Endothelial cell of umbilical vein (primary cell): ENCODE data around the gene MYLK. TPM values are rescaled to one million over a fixed set of nuclear protein-coding genes. Genes with fewer than 3 reads are reported as not detected.

Experiments used
- BruUV-seq: library from RNA; stranded (reverse); fragments of 400-500 nt; replicated peaks from 2 replicates; lab custom pipeline; 2021; lab: Mats Ljungman, UMichigan
- CTCF ChIA-PET: fragments of 300-600, 350-600 bp; sonication (Branson Sonifier 250); formaldehyde crosslinking; loops from one replicate; lab custom pipeline; 2021; ENCODE audit warnings: antibody characterized with exemption, inconsistent platforms; lab: Charles Lee
- POLR2A ChIA-PET: fragments of 300-600, 350-600 bp; sonication (Branson Sonifier 250); formaldehyde crosslinking; loops from one replicate; lab custom pipeline; 2021; ENCODE audit warnings: antibody characterized with exemption, inconsistent platforms; lab: Charles Lee
- DNase-seq: peaks from one replicate; pipeline ENCODE4 v3.0.0-alpha.2; 2011; ENCODE audit warnings: low read depth, low spot score
- FAIRE-seq: peaks from 2 replicates; lab custom pipeline; 2011; peaks lifted over from hg19 to GRCh38; lab: Jason Lieb, UNC
- H2AFZ ChIP-seq: 2 replicates; pipeline ENCODE4 v1.6.0; 2012; ENCODE audit warnings: low read depth, low read length, control low read depth, inconsistent platforms
- H3K27ac ChIP-seq: 2 replicates; pipeline ENCODE4 v1.5.1; 2011; ENCODE audit warnings: low read depth, mild to moderate bottlenecking, control low read depth, low read length, moderate library complexity; ENCODE audit not compliant: insufficient read depth
- H3K27me3 ChIP-seq, 2 experiments: 2 replicates each; pipeline versions ENCODE4 v1.6.0 to v1.6.1; 2011; ENCODE audit warnings: low read length in 2 of 2, mixed read lengths in 1 of 2; ENCODE audit not compliant: control insufficient read depth in 2 of 2, insufficient read depth in 2 of 2
- H3K36me3 ChIP-seq, 2 experiments: 2 replicates in 1 of 2; 3 replicates in 1 of 2; pipeline ENCODE4 v1.5.1; 2011; ENCODE audit warnings: low read length in 2 of 2, mild to moderate bottlenecking in 1 of 2, moderate library complexity in 1 of 2; ENCODE audit not compliant: control insufficient read depth in 2 of 2, insufficient read depth in 2 of 2; ENCODE audit errors: extremely low read depth in 1 of 2
- H3K4me1 ChIP-seq: 3 replicates; pipeline ENCODE4 v1.5.1; 2011; ENCODE audit warnings: mild to moderate bottlenecking, low read length; ENCODE audit not compliant: control insufficient read depth, insufficient read depth; ENCODE audit errors: extremely low read depth
- H3K4me2 ChIP-seq: 2 replicates; pipeline ENCODE4 v1.6.1; 2011; ENCODE audit warnings: low read length, control low read depth, mixed read lengths; ENCODE audit not compliant: insufficient read depth
- H3K4me3 ChIP-seq, 3 experiments: fragments of 200-600 bp in 1 of 3; sonication (generic), shearing (Covaris generic) in 1 of 3; replicated peaks in 1 of 3; 2 replicates each; pipeline ENCODE4 v1.5.1; 2011 to 2016; ENCODE audit warnings: control low read depth in 3 of 3, low read length in 3 of 3, mild to moderate bottlenecking in 2 of 3, inconsistent platforms in 1 of 3, low read depth in 1 of 3, moderate library complexity in 1 of 3; ENCODE audit not compliant: insufficient read depth in 1 of 3
- H3K79me2 ChIP-seq: 2 replicates; pipeline ENCODE4 v1.6.0; 2012; ENCODE audit warnings: low read length, inconsistent platforms; ENCODE audit not compliant: control insufficient read depth, insufficient read depth
- H3K9ac ChIP-seq: replicated peaks from 2 replicates; pipeline ENCODE3; 2011; ENCODE audit warnings: low read length, control low read depth; ENCODE audit not compliant: insufficient read depth; ENCODE audit errors: extremely low read depth
- H3K9me1 ChIP-seq: replicated peaks from 3 replicates; pipeline ENCODE4 v1.6.0; 2011; ENCODE audit warnings: mild to moderate bottlenecking, low read length; ENCODE audit not compliant: control insufficient read depth, insufficient read depth; ENCODE audit errors: extremely low read depth
- H3K9me3 ChIP-seq: replicated peaks from 2 replicates; pipeline ENCODE4 v1.5.1; 2012; ENCODE audit warnings: low read length, inconsistent platforms; ENCODE audit not compliant: control insufficient read depth, insufficient read depth
- H4K20me1 ChIP-seq: replicated peaks from 2 replicates; pipeline ENCODE3; 2011; ENCODE audit warnings: mild to moderate bottlenecking, low read length; ENCODE audit not compliant: control insufficient read depth, insufficient read depth; ENCODE audit errors: extremely low read depth
- EZH2 ChIP-seq: IDR thresholded peaks from 2 replicates; pipeline ENCODE4 v1.6.1; 2012; ENCODE audit warnings: borderline replicate concordance, low read depth, mild to moderate bottlenecking, moderate library complexity, low read length, inconsistent platforms; ENCODE audit not compliant: severe bottlenecking
- FOS ChIP-seq: IDR thresholded peaks from 2 replicates; pipeline ENCODE4 v1.6.1; 2011; ENCODE audit warnings: mild to moderate bottlenecking, low read length, moderate library complexity, borderline replicate concordance; ENCODE audit not compliant: insufficient read depth
- GATA2 ChIP-seq: IDR thresholded peaks from 2 replicates; pipeline ENCODE4 v1.7.0; 2011; ENCODE audit warnings: low read depth, mild to moderate bottlenecking, moderate library complexity, mixed read lengths, low read length; ENCODE audit not compliant: insufficient read length, insufficient read depth
- JUN ChIP-seq: IDR thresholded peaks from 2 replicates; pipeline ENCODE4 v1.6.1; 2011; ENCODE audit warnings: borderline replicate concordance, low read depth; ENCODE audit not compliant: insufficient read length, insufficient read depth
- MYC ChIP-seq: IDR thresholded peaks from one replicate; pipeline ENCODE4 v1.6.1; 2011; ENCODE audit warnings: mild to moderate bottlenecking, low read depth, low read length
- POLR2A ChIP-seq: IDR thresholded peaks from 2 replicates; pipeline ENCODE4 v1.6.1; 2012; ENCODE audit warnings: low read depth, mild to moderate bottlenecking, control low read depth, low read length
- POLR2AphosphoS5 ChIP-seq: IDR thresholded peaks from 2 replicates; pipeline ENCODE4 v1.6.1; 2012; ENCODE audit warnings: low read depth, mild to moderate bottlenecking, control low read depth, low read length, moderate library complexity; ENCODE audit not compliant: insufficient read depth
- dilution Hi-C: fragments of 300-500 bp; cut with MboI; formaldehyde crosslinking; loops from one replicate; pipeline ENCODE4 v1.15.0; 2019; ENCODE audit warnings: low sequenced_read_pairs; ENCODE audit not compliant: extremely low pct_ligation_motif_present
- intact Hi-C: fragments of 100-400 bp; cut with micrococcal nuclease; formaldehyde crosslinking; loops from one replicate; pipeline ENCODE4 v1.10.0; 2022
- polyA plus RNA-seq, 4 experiments: library from polyadenylated mRNA; depleted of rRNA in 3 of 4; stranded (reverse) in 3 of 4; unstranded in 1 of 4; fragments of >200 nt; gene quantifications; 2 replicates each; pipeline versions ENCODE4 v1.2.1 to v1.2.3, GENCODE V29; 2011 to 2012; ENCODE audit warnings: missing spikeins in 1 of 4
- total RNA-seq: library from RNA; stranded (reverse); gene quantifications from 2 replicates; pipeline ENCODE4 v1.2.3, GENCODE V29; 2021
- TF ChIP-seq, protein P1 (sequence below): IDR thresholded peaks from 2 replicates; pipeline ENCODE4 v1.6.1; 2011; ENCODE audit not compliant: insufficient read depth, insufficient read length
- TF ChIP-seq, protein P2 (sequence below), 2 donors: IDR thresholded peaks; 1 replicate in 1 of 2; 2 replicates in 1 of 2; pipeline ENCODE4 v1.5.1; 2011; ENCODE audit warnings: low read length in 2 of 2, mild to moderate bottlenecking in 2 of 2, moderate library complexity in 2 of 2, control low read depth in 1 of 2, inconsistent platforms in 1 of 2, low read depth in 1 of 2; ENCODE audit not compliant: insufficient read depth in 1 of 2; ENCODE audit errors: extremely low read depth in 1 of 2

MYLK gene
- total and polyA plus RNA-seq, 2 donors (not counting 3 experiments of a cell fraction or from before 2014, with no cell fraction given), result 10.0 to 22.2 TPM

DNA sequence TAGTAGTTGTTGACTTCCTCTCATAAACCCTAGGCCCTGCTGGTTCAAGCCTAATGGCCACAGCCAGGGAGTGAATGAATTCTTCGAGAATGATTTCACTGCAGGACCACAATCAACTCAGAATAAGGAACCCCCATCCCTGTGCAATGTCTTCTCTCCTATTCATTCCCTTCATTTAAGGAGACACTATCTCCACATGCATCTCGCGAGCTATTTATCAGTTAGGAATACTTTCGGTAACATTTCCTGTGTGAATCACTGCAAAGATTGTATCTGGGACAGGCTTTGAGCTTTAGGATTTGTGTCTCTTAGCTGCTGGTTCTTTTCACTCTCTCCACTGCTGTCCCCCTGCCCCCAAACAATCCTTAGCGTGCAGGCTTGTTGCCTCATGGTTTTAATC lies 94.4 kb downstream of the MYLK start:
- dilution Hi-C loops (no loop called here), intact Hi-C loops (no loop called here)
- Histone ChIP-seq H3K9me1 (no peaks in the 10 kb centered on the region), H3K9ac (no peak overlapping the region), H3K27me3 (peaks cover 3 to 6% of the 10 kb centered on the region in 2 experiments), H2AFZ (no peak overlapping the region), H3K4me3 (no peak overlapping the region), H3K4me1 (peaks cover 10% of the 10 kb centered on the region), H3K79me2 (no peaks in the 10 kb centered on the region), H4K20me1 (no peaks in the 10 kb centered on the region), H3K9me3 (no peaks in the 10 kb centered on the region), H3K4me2 (no peak overlapping the region), H3K36me3 (no peaks in the 10 kb centered on the region), H3K27ac (no peak overlapping the region)
- FAIRE-seq, result no peak
- TF ChIP-seq MYC (no peak), JUN (no peak), GATA2 (peak; percentile 88)
- ChIA-PET POLR2A (no interaction called here), CTCF (interaction anchor here (0.9 to 2.3 kb wide), 6 partner anchors 10 to 80 kb away, joined by 3 to 7 read pairs (median 3); no protein-coding TSS in a partner anchor)
- BruUV-seq, result no TSS peak
- no peak for DNase-seq

DNA sequence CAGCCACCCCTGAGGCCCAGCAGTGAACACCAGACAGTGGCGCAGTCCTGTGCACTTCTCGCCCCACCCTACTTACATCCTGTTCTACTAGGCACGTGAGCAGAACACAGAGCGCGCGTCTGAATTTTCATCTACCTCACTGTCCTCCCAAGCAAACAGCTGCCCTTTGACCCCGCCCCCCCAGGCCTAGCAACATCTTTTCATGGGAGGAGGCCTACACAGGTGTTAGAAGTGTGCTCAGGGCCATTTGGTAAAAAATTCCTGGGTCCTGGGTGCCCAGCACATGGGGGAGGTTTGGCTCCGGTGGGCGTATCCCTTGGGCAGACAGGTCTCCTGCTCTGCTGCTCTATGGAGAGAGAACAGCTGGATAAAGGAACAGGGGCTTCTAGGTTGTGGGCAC lies 95.0 kb downstream of the MYLK start:
- DNase-seq, result no peak
- BruUV-seq, result no TSS peak
- Histone ChIP-seq H3K9ac (no peak overlapping the region), H3K4me3 (no peak overlapping the region), H3K4me2 (no peak overlapping the region), H3K27ac (no peak overlapping the region), H3K9me1 (no peaks in the 10 kb centered on the region), H3K9me3 (no peaks in the 10 kb centered on the region), H3K27me3 (peaks cover under 1 to 3% of the 10 kb centered on the region in 2 experiments), H3K36me3 (no peaks in the 10 kb centered on the region), H3K79me2 (no peaks in the 10 kb centered on the region), H3K4me1 (peaks cover 12% of the 10 kb centered on the region), H2AFZ (no peak overlapping the region), H4K20me1 (no peaks in the 10 kb centered on the region)
- ChIA-PET CTCF (interaction anchor here (1.2 kb wide), 2 partner anchors 11 to 20 kb away, joined by 3 to 4 read pairs; no protein-coding TSS in a partner anchor), POLR2A (no interaction called here)
- dilution Hi-C loops (no loop called here), intact Hi-C loops (no loop called here)
- TF ChIP-seq, protein P1, sequence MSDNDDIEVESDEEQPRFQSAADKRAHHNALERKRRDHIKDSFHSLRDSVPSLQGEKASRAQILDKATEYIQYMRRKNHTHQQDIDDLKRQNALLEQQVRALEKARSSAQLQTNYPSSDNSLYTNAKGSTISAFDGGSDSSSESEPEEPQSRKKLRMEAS, result no peak
- TF ChIP-seq JUN (no peak), GATA2 (no peak), EZH2 (no peak), POLR2AphosphoS5 (no peak), FOS (no peak), MYC (no peak), POLR2A (no peak)
- TF ChIP-seq, protein P2, sequence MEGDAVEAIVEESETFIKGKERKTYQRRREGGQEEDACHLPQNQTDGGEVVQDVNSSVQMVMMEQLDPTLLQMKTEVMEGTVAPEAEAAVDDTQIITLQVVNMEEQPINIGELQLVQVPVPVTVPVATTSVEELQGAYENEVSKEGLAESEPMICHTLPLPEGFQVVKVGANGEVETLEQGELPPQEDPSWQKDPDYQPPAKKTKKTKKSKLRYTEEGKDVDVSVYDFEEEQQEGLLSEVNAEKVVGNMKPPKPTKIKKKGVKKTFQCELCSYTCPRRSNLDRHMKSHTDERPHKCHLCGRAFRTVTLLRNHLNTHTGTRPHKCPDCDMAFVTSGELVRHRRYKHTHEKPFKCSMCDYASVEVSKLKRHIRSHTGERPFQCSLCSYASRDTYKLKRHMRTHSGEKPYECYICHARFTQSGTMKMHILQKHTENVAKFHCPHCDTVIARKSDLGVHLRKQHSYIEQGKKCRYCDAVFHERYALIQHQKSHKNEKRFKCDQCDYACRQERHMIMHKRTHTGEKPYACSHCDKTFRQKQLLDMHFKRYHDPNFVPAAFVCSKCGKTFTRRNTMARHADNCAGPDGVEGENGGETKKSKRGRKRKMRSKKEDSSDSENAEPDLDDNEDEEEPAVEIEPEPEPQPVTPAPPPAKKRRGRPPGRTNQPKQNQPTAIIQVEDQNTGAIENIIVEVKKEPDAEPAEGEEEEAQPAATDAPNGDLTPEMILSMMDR (IDR thresholded peaks at IDR 0.05; ENCODE audit: extremely low read depth in 1 of 2, insufficient read depth in 1 of 2, low read depth in 1 of 2, low read length in 2 of 2), result no peak
- FAIRE-seq, result no peak
